Activated CD8-positive, alpha-beta memory T cell treated with anti-CD3 and anti-CD28 coated beads, Interleukin-2, amount 50 U/mL, for 48 hours (primary cell): ENCODE results near the gene DCLRE1C.
"Not testable (repeated sequence)": the region's sequence is repeated elsewhere in the genome, so short reads cannot be mapped to it uniquely, and the experiment has no call there.

Experiments
- DNase-seq: peaks from one replicate; pipeline ENCODE4 v3.0.0-alpha.2; 2020

Gene DCLRE1C

GRCh38 chr10:14879124-14879927, 74.6 kb downstream of the DCLRE1C start:
- peak; percentile 77 for DNase-seq

GRCh38 chr10:14878266-14879123, 75.4 kb downstream of the DCLRE1C start, which contains the start of gene SUV39H2:
SUV39H2 (plus strand) TSS chr10:14878866; CDS start chr10:14878889, 23 bp downstream.
- DNase-seq = peak; percentile 97

GRCh38 chr10:14876764-14877163, 77.1 kb downstream of the DCLRE1C start:
- DNase-seq = no peak

GRCh38 chr10:14875941-14876340, 78.0 kb downstream of the DCLRE1C start:
- DNase-seq = no peak

GRCh38 chr10:14873090-14873760, 80.7 kb downstream of the DCLRE1C start:
- DNase-seq = no peak

GRCh38 chr10:14864871-14865270, 89.0 kb downstream of the DCLRE1C start:
- not testable (repeated sequence) for DNase-seq

- not testable (repeated sequence) for DNase-seq
Measured at GRCh38 chr10:14864466-14864865, 89.4 kb downstream of the DCLRE1C start.

GRCh38 chr10:14860791-14861190, 93.1 kb downstream of the DCLRE1C start:
- no peak for DNase-seq

GRCh38 chr10:14859775-14860174, 94.1 kb downstream of the DCLRE1C start:
- no peak for DNase-seq

GRCh38 chr10:14859043-14859442, 94.9 kb downstream of the DCLRE1C start:
- no peak for DNase-seq

GRCh38 chr10:14858338-14858960, 95.4 kb downstream of the DCLRE1C start:
- no peak for DNase-seq

GRCh38 chr10:14855453-14855852, 98.4 kb downstream of the DCLRE1C start:
- DNase-seq = no peak

- DNase-seq = no peak
Measured at GRCh38 chr10:14852236-14852635, 101.7 kb downstream of the DCLRE1C start.
